ENCODE results near the gene PFDN2. TPM values are rescaled to one million over a fixed set of nuclear protein-coding genes. Genes with fewer than 3 reads are reported as not detected.

The PFDN2 gene
- total RNA-seq, 2 donors from 2014 or later = 92.6 to 122 TPM

- no peak for DNase-seq (ENCODE audit: low spot score)
- H3K4me1 Mint-ChIP-seq (ENCODE audit: low read depth in 2 of 2) = peaks cover 45 to 48% of the 10 kb centered on the region in 2 donors
Measured at GRCh38 chr1:161158316-161159010, 40.6 kb upstream of the PFDN2 start.

GRCh38 chr1:161157867-161158266 lies 40.0 kb upstream of the PFDN2 start:
- no peak for ATAC-seq
- H3K4me3 Mint-ChIP-seq = peak overlapping the region; percentile 84
- DNase-seq (ENCODE audit: low spot score) = no peak
- H3K27me3 Mint-ChIP-seq = no peaks in the 10 kb centered on the region
- peaks cover 26% of the 10 kb centered on the region for H3K36me3 Mint-ChIP-seq
- H3K27ac Mint-ChIP-seq = peak overlapping the region; percentile 69 to 70
- no peaks in the 10 kb centered on the region for H3K9me3 Mint-ChIP-seq
- H3K4me1 Mint-ChIP-seq (ENCODE audit: low read depth in 2 of 2) = peaks cover 39 to 42% of the 10 kb centered on the region in 2 donors

More at GRCh38 chr1:161158316-161159010, 40.6 kb upstream of the PFDN2 start:
- H3K27me3 Mint-ChIP-seq = no peaks in the 10 kb centered on the region
- no peak for ATAC-seq
- H3K27ac Mint-ChIP-seq = peak overlapping the region; percentile 69 to 70
- H3K4me3 Mint-ChIP-seq = peak overlapping the region; percentile 84
- H3K9me3 Mint-ChIP-seq = no peaks in the 10 kb centered on the region
- peaks cover 29% of the 10 kb centered on the region for H3K36me3 Mint-ChIP-seq

GRCh38 chr1:161153682-161154337 lies 36.0 kb upstream of the PFDN2 start, which contains the start of gene UFC1:
UFC1 (plus strand) TSS chr1:161153978; CDS start chr1:161153998, 20 bp downstream.
- peaks cover 24 to 27% of the 10 kb centered on the region in 2 donors for H3K4me1 Mint-ChIP-seq (ENCODE audit: low read depth in 2 of 2)
- H3K36me3 Mint-ChIP-seq = peaks cover 26% of the 10 kb centered on the region
- ATAC-seq (peak; percentile 96), DNase-seq (ENCODE audit: low spot score) (peak; percentile 87)
- no peaks in the 10 kb centered on the region for H3K27me3 Mint-ChIP-seq
- peak within 1 kb of the TSS; percentile 99 for H3K4me3 Mint-ChIP-seq
- peak within 1 kb of the TSS; percentile 99 to 100 for H3K27ac Mint-ChIP-seq
- H3K9me3 Mint-ChIP-seq = no peaks in the 10 kb centered on the region

- peaks cover 24 to 26% of the 10 kb centered on the region in 2 donors for H3K4me1 Mint-ChIP-seq (ENCODE audit: low read depth in 2 of 2)
- peaks cover 25% of the 10 kb centered on the region for H3K36me3 Mint-ChIP-seq
- DNase-seq (ENCODE audit: low spot score) (no peak), ATAC-seq (no peak)
- no peaks in the 10 kb centered on the region for H3K9me3 Mint-ChIP-seq
- peak overlapping the region; percentile 99 for H3K4me3 Mint-ChIP-seq
- no peaks in the 10 kb centered on the region for H3K27me3 Mint-ChIP-seq
- H3K27ac Mint-ChIP-seq = peak overlapping the region; percentile 99 to 100
Measured at GRCh38 chr1:161153176-161153575, 35.3 kb upstream of the PFDN2 start.

GRCh38 chr1:161145832-161146231 lies 28.0 kb upstream of the PFDN2 start:
- ATAC-seq (no peak), DNase-seq (ENCODE audit: low spot score) (no peak)
- no peak overlapping the region for H3K4me3 Mint-ChIP-seq
- H3K36me3 Mint-ChIP-seq = no peaks in the 10 kb centered on the region
- no peaks in the 10 kb centered on the region for H3K27me3 Mint-ChIP-seq
- no peaks in the 10 kb centered on the region for H3K9me3 Mint-ChIP-seq
- no peak overlapping the region for H3K27ac Mint-ChIP-seq
- no peaks in the 10 kb centered on the region for H3K4me1 Mint-ChIP-seq (ENCODE audit: low read depth in 2 of 2)

- Mint-ChIP-seq H3K4me3 (no peak overlapping the region), H3K27ac (no peak overlapping the region), H3K36me3 (no peaks in the 10 kb centered on the region), H3K4me1 (ENCODE audit: low read depth in 2 of 2) (no peaks in the 10 kb centered on the region), H3K9me3 (no peaks in the 10 kb centered on the region), H3K27me3 (no peaks in the 10 kb centered on the region)
- DNase-seq (ENCODE audit: low spot score) (no peak), ATAC-seq (no peak)
Measured at GRCh38 chr1:161140755-161141400, 23.0 kb upstream of the PFDN2 start.

GRCh38 chr1:161139766-161140165 lies 21.9 kb upstream of the PFDN2 start:
- ATAC-seq (no peak), DNase-seq (ENCODE audit: low spot score) (no peak)
- H3K27me3 Mint-ChIP-seq = no peaks in the 10 kb centered on the region
- H3K9me3 Mint-ChIP-seq = no peaks in the 10 kb centered on the region
- no peaks in the 10 kb centered on the region for H3K36me3 Mint-ChIP-seq
- H3K4me3 Mint-ChIP-seq = no peak overlapping the region
- no peak overlapping the region for H3K27ac Mint-ChIP-seq
- peaks cover 5% of the 10 kb centered on the region in 2 donors for H3K4me1 Mint-ChIP-seq (ENCODE audit: low read depth in 2 of 2)

- H3K9me3 Mint-ChIP-seq = no peaks in the 10 kb centered on the region
Measured at GRCh38 chr1:161138431-161138830, 20.6 kb upstream of the PFDN2 start.

GRCh38 chr1:161137881-161138280 lies 20.0 kb upstream of the PFDN2 start:
- no peak overlapping the region for H3K27ac Mint-ChIP-seq

More at GRCh38 chr1:161138431-161138830, 20.6 kb upstream of the PFDN2 start:
- Mint-ChIP-seq H3K4me1 (ENCODE audit: low read depth in 2 of 2) (peaks cover 5% of the 10 kb centered on the region in 2 donors), H3K27ac (no peak overlapping the region), H3K36me3 (no peaks in the 10 kb centered on the region), H3K4me3 (no peak overlapping the region), H3K27me3 (no peaks in the 10 kb centered on the region)
- DNase-seq (ENCODE audit: low spot score) (no peak), ATAC-seq (no peak)

GRCh38 chr1:161133220-161133740 lies 15.4 kb upstream of the PFDN2 start:
- no peaks in the 10 kb centered on the region for H3K9me3 Mint-ChIP-seq
- H3K4me3 Mint-ChIP-seq = no peak overlapping the region
- H3K27ac Mint-ChIP-seq = no peak overlapping the region
- H3K36me3 Mint-ChIP-seq = no peaks in the 10 kb centered on the region
- peaks cover 22 to 28% of the 10 kb centered on the region in 2 donors for H3K4me1 Mint-ChIP-seq (ENCODE audit: low read depth in 2 of 2)
- ATAC-seq (peak in 1 of 2 donors; percentile 2), DNase-seq (ENCODE audit: low spot score) (no peak)
- H3K27me3 Mint-ChIP-seq = no peaks in the 10 kb centered on the region

More at GRCh38 chr1:161137881-161138280, 20.0 kb upstream of the PFDN2 start:
- Mint-ChIP-seq H3K9me3 (no peaks in the 10 kb centered on the region), H3K4me3 (no peak overlapping the region), H3K4me1 (ENCODE audit: low read depth in 2 of 2) (peaks cover 5% of the 10 kb centered on the region in 2 donors), H3K27me3 (no peaks in the 10 kb centered on the region), H3K36me3 (no peaks in the 10 kb centered on the region)
- ATAC-seq (no peak), DNase-seq (ENCODE audit: low spot score) (no peak)

GRCh38 chr1:161132410-161133219 lies 14.8 kb upstream of the PFDN2 start, which contains the start of gene DEDD:
DEDD (minus strand) TSS chr1:161132667; CDS start chr1:161124462, 8,205 bp downstream.
- H3K4me1 Mint-ChIP-seq (ENCODE audit: low read depth in 2 of 2) = peaks cover 27 to 33% of the 10 kb centered on the region in 2 donors
- no peak within 1 kb of the TSS for H3K27ac Mint-ChIP-seq
- no peaks in the 10 kb centered on the region for H3K27me3 Mint-ChIP-seq
- ATAC-seq (peak; percentile 96 to 97), DNase-seq (ENCODE audit: low spot score) (peak; percentile 93)
- H3K9me3 Mint-ChIP-seq = no peaks in the 10 kb centered on the region
- no peak within 1 kb of the TSS for H3K4me3 Mint-ChIP-seq
- no peaks in the 10 kb centered on the region for H3K36me3 Mint-ChIP-seq

- peaks cover 33 to 41% of the 10 kb centered on the region in 2 donors for H3K4me1 Mint-ChIP-seq (ENCODE audit: low read depth in 2 of 2)
- H3K4me3 Mint-ChIP-seq = no peak overlapping the region
- ATAC-seq (no peak), DNase-seq (ENCODE audit: low spot score) (no peak)
- no peaks in the 10 kb centered on the region for H3K27me3 Mint-ChIP-seq
- H3K27ac Mint-ChIP-seq = no peak overlapping the region
- H3K9me3 Mint-ChIP-seq = no peaks in the 10 kb centered on the region
- H3K36me3 Mint-ChIP-seq = peaks cover 7% of the 10 kb centered on the region
Measured at GRCh38 chr1:161131523-161132409, 13.9 kb upstream of the PFDN2 start.
